GM12875 (cell line): ENCODE results near the gene UGDH.

ENCODE experiments used
- H3K4me3 ChIP-seq: one replicate; pipeline ENCODE4 v1.5.1; 2011; ENCODE audit warnings: low read depth, low read length, control low read depth
- TF ChIP-seq, protein P1 (sequence below): IDR thresholded peaks from 2 replicates; pipeline ENCODE4 v1.5.1; 2011; ENCODE audit warnings: low read depth, mild to moderate bottlenecking, control low read depth, inconsistent platforms, low read length, moderate library complexity, borderline replicate concordance; ENCODE audit not compliant: insufficient read depth

UGDH gene

DNA sequence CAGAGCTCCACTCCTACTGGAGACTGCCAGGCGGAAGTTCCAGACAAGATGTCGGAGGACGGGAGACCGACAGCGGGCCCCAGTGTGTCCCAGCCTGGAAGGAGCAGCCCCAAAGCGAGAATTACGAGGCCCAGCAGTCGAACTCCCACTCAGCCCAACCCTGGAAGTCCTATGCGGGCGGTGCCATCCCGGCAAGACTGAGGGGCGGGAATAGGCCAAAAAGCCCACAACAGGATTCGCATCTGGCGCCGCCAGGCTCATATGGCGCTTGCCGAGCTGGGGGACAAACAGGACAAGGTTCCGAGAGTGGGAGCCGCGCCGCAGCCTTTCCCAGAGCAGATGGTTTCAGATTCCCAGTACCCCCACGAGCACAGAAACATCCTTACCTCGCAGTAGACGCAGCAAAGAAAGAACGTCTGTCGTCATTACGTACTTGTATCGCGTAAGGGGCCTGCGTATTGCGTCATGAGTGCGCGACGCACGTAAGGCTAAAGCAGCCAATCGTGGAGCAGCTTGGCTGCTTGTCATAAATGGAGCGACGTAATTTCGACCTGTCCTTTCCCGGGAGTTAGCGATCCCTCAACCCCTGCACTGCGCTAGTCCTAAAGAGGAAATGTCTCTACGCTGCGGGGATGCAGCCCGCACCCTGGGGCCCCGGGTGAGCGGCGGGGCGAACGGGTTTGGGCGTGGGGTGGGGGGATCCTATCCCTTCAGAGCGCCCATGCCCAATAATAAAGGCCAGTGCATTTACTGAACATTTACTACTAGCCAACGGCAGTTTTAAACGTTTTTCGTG is 68.5 kb downstream of the UGDH start, which contains the start of the genes LIAS and RPL9:
Gene LIAS, plus strand, starts transcription at position 552 of the 796 bp plus-strand sequence. Its CDS starts 62 bp downstream, at position 614.
Gene RPL9, minus strand, starts transcription at position 418 of the 796 bp plus-strand sequence. CDS start 483 bp downstream, outside the sequence.
- peak within 1 kb of the TSS; percentile 91 for H3K4me3 ChIP-seq
- TF ChIP-seq, protein P1, sequence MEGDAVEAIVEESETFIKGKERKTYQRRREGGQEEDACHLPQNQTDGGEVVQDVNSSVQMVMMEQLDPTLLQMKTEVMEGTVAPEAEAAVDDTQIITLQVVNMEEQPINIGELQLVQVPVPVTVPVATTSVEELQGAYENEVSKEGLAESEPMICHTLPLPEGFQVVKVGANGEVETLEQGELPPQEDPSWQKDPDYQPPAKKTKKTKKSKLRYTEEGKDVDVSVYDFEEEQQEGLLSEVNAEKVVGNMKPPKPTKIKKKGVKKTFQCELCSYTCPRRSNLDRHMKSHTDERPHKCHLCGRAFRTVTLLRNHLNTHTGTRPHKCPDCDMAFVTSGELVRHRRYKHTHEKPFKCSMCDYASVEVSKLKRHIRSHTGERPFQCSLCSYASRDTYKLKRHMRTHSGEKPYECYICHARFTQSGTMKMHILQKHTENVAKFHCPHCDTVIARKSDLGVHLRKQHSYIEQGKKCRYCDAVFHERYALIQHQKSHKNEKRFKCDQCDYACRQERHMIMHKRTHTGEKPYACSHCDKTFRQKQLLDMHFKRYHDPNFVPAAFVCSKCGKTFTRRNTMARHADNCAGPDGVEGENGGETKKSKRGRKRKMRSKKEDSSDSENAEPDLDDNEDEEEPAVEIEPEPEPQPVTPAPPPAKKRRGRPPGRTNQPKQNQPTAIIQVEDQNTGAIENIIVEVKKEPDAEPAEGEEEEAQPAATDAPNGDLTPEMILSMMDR: no peak

DNA sequence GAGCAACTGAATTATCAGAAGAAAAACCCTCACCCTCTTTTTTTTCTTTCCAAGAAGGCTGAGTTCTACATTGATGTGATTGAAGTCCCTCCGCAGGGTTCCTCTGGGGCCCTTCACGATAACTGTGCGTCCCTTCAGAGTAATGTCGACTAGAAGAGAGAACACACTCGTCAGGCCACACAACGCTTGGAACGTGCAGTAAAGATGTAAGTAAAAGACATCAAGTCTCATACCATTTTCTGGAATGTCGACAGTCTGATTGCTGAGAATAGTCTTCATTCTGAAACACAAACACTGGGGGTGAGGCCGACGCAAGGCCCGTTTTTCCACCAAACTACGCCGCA is 69.1 kb downstream of the UGDH start:
- peak overlapping the region; percentile 91 for H3K4me3 ChIP-seq

DNA sequence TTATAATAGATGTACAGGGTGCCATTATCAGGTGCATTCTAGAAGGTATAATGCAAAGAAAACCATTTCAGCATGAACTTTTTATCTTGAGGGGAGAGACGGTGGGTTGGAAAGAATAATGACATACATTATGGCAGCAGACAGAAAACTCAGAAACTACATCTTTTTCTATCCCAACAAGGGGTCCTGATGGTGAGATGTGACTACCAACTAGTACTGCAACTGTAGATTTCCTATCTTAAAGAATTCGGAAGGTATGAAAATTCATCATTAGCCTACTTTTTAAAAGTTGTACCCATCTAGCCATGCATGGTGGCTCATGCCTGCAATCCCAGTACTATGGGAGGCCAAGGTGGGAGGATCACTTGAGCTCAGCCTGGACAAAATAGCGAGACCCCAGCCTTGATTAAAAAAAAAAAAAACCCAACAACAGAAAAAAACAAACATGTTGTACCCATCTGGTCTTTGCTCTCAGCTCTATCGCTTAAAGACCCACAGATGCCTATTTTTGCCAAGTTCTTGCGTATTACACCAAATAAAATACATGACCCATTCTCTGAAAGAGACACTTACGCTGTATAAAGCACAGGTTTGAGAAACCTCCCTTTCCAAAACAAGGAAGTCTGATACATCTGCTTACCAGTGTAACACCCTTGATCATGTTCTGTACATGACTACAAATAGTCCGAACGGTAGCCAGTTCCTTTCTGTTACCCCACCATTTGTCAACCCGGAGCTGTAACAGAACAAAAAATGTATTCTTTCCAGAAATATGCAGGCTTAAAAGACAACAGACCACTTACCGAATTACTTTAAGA is 70.1 kb downstream of the UGDH start:
- H3K4me3 ChIP-seq: peak overlapping the region; percentile 91
- TF ChIP-seq, protein P1: no peak

- no peak overlapping the region for H3K4me3 ChIP-seq
These were observed 71.8 kb downstream of the UGDH start for GRCh38 chr4:39455486-39455885.

DNA sequence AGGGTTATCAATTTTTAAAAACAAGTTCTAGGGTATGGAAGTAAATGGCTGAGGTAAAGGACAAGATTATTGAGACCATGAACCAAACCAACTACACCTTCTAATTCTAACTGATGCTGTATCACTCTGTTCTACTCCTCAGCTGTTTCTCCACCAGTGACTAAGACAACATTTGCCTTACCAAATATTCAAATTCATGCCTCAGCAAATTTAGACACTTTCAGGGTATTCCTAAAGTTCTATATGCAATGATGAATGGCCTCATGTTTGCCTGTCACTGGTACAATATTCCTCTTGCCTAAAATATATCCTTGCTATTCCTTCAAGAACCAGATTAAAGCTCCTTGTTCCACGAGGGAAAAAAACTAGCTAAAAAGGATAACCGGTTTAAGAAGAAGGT is 73.5 kb downstream of the UGDH start:
- H3K4me3 ChIP-seq: no peak overlapping the region
- TF ChIP-seq, protein P1: no peak

More at GRCh38 chr4:39455486-39455885, 71.8 kb downstream of the UGDH start:
- TF ChIP-seq, protein P1: no peak

- H3K4me3 ChIP-seq: no peak overlapping the region
- TF ChIP-seq, protein P1: no peak
These were observed 74.2 kb downstream of the UGDH start for GRCh38 chr4:39452860-39453587.
